Measurements from ENCODE around the gene CPT1C.

Gene CPT1C

DNA sequence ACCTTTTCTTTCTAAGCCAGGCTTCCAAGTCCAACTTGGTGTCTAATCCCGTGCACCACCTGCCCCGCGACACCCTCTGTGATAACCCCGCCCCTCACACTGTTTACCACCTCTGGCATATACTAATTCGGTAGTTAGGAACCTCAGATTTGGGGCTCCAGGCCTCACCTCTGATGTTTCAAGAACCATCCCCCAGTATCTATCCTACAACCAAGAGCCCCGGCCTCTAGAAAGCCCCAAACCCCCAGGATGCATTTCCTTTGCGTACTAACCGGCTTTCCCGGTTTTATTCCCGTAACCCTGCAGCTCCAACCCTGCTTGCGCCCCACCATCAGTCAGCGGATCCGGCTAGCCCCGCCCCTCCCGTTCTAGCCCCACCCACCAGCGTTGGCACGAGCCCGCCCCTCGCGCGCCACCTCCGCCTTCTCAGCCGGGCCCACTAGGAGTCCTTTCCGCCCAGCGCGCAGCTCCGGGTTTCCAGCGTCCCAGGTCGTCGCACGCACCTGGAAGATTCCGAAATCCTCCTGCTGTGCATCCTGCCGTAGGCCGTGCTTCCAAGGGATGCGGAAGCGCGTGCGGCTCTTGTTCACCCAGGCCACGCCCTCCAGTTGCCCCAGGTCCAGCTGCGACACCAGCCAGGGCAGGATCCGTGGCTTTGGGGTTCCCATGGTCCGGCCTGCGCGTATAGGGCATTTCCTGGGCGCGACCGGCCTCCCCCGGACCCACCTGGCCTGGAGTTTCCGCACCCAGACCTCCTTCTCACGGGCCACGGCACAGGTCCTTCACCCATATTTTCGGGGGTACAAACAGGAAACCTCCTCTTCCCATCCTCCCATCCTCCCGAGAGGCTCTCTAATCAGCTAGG, 26.5 kb upstream of the CPT1C start:
- DNase-seq: peak; percentile 74
- Histone ChIP-seq H3K27me3 (replicated peaks) (no peaks in the 10 kb centered on the region), H3K36me3 (replicated peaks) (peaks cover 34% of the 10 kb centered on the region), H3K4me3 (ENCODE audit: low read depth, low read length) (peak overlapping the region; percentile 92), H3K27ac (peak overlapping the region; percentile 24)
- in situ Hi-C loops (cut with HindIII; ENCODE audit: low pct_ligation_motif_present, low sequenced_read_pairs): no loop called here
- TF ChIP-seq, protein P1, sequence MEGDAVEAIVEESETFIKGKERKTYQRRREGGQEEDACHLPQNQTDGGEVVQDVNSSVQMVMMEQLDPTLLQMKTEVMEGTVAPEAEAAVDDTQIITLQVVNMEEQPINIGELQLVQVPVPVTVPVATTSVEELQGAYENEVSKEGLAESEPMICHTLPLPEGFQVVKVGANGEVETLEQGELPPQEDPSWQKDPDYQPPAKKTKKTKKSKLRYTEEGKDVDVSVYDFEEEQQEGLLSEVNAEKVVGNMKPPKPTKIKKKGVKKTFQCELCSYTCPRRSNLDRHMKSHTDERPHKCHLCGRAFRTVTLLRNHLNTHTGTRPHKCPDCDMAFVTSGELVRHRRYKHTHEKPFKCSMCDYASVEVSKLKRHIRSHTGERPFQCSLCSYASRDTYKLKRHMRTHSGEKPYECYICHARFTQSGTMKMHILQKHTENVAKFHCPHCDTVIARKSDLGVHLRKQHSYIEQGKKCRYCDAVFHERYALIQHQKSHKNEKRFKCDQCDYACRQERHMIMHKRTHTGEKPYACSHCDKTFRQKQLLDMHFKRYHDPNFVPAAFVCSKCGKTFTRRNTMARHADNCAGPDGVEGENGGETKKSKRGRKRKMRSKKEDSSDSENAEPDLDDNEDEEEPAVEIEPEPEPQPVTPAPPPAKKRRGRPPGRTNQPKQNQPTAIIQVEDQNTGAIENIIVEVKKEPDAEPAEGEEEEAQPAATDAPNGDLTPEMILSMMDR (IDR thresholded peaks at IDR 0.05; ENCODE audit: low read depth, low read length, missing control alignments): peak; percentile 21

DNA sequence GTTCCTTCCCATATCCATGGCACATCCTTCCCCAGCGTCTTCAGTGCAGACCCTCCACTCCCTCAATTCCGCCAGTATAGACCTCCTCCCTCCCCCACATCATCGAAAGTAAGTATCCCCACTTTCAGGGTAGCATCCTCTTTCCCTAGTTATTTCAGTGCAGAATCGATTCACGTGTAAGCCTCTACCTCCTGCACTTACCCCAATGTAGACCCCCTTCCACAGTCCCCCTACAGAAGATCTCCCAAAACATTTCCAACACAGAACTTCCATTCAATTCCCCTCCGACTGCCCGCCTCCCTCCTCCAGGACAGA, 25.9 kb upstream of the CPT1C start:
- TF ChIP-seq, protein P1 (IDR thresholded peaks at IDR 0.05; ENCODE audit: low read depth, low read length, missing control alignments): no peak
- peak overlapping the region; percentile 23 for H3K27ac ChIP-seq
- DNase-seq: no peak
- in situ Hi-C loops (cut with HindIII; ENCODE audit: low pct_ligation_motif_present, low sequenced_read_pairs): no loop called here
- no peaks in the 10 kb centered on the region for H3K27me3 ChIP-seq (replicated peaks)
- H3K36me3 ChIP-seq (replicated peaks): peaks cover 29% of the 10 kb centered on the region
- H3K4me3 ChIP-seq (ENCODE audit: low read depth, low read length): peak overlapping the region; percentile 92

DNA sequence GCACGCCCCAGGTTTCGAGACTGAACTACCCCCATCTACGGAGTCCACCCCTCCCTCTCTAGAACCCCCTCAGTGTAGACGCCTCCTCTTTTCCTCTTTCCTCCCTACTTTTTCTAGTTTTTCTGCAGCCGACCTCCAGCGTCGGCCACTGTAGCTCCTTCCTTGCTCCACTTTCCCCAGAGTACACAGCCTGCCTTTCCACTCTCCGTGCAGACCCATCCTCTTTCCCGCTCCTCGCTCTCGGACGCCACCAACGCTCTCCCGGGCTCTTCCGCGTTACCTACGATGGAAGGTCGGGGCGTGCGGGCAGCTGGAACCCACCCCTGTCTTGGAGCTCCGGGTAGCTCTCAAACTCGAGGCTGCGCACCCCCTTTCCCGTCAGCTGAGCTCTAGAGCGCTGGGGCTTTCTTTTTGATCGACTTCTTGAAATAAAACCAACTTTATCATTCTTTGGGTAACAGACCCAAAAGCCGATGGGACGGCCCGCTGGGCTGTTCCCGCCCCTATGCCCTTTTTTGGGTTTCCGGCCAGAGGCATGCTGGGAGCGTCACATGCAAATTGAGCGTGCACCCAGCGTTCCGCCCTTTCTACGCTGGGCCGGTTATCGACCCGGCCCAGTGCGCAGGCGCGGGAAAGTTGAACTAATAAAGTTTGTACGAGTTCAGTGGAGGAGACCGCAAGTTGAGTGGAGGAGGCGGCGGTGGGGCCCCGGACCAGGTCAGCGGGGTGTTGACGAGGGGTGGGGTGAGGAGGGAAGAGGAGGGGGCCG, 25.4 kb upstream of the CPT1C start, which contains the start of the genes BCL2L12 and IRF3:
Gene BCL2L12, plus strand, starts transcription at position 583 of the 769 bp plus-strand sequence. CDS start 760 bp downstream, outside the sequence.
Gene IRF3, minus strand, starts transcription at position 507 of the 769 bp plus-strand sequence. CDS start 1,019 bp downstream, outside the sequence.
- Histone ChIP-seq H3K27ac (peak within 1 kb of the TSS; percentile 26), H3K36me3 (replicated peaks) (peaks cover 23% of the 10 kb centered on the region), H3K4me3 (ENCODE audit: low read depth, low read length) (peak within 1 kb of the TSS; percentile 92), H3K27me3 (replicated peaks) (no peaks in the 10 kb centered on the region)
- TF ChIP-seq, protein P1 (IDR thresholded peaks at IDR 0.05; ENCODE audit: low read depth, low read length, missing control alignments): no peak
- in situ Hi-C loops (cut with HindIII; ENCODE audit: low pct_ligation_motif_present, low sequenced_read_pairs): no loop called here
- peak; percentile 95 for DNase-seq

DNA sequence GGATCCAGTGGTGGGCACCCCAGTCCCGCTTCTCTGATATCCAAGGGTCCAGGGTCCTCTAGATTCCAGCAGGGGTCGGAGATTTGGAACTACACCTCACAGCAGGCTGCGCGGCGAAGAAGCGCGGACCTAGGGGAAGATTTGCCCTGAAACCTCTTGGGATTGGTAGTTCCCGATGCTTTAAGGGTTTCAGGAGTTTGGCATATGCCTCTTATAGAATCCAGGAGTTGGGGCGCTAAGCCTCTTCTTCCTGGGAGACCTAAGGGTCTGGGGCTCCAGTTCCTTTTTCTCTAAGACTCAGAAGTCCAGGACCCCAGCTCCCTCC, 24.8 kb upstream of the CPT1C start:
- Histone ChIP-seq H3K36me3 (replicated peaks) (peaks cover 20% of the 10 kb centered on the region), H3K27ac (peak overlapping the region; percentile 26), H3K4me3 (ENCODE audit: low read depth, low read length) (peak overlapping the region; percentile 92), H3K27me3 (replicated peaks) (no peaks in the 10 kb centered on the region)
- DNase-seq: no peak
- TF ChIP-seq, protein P1 (IDR thresholded peaks at IDR 0.05; ENCODE audit: low read depth, low read length, missing control alignments): peak; percentile 29
- in situ Hi-C loops (cut with HindIII; ENCODE audit: low pct_ligation_motif_present, low sequenced_read_pairs): no loop called here

DNA sequence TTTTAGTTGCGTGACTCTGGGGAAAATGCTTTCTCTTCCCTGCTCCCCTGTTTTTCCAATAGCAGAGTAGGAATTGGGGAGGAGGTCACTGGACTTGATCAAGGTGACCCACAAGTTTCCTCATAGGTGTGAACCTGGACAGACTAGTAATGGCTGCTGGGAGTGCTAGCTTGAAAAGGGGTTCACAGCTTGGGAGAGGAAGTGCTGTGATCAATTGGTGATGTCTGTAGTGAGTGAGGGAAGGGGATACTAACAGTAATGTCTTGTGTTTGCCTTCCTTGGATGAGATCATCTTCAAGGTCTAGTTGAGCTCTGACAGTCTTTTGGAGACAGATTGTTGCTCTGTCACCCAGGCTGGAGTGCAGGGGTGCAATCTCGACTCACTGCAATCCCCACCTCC, 23.4 kb upstream of the CPT1C start:
- peaks cover 7% of the 10 kb centered on the region for H3K36me3 ChIP-seq (replicated peaks)
- H3K4me3 ChIP-seq (ENCODE audit: low read depth, low read length): no peak overlapping the region
- no peak for DNase-seq
- TF ChIP-seq, protein P1 (IDR thresholded peaks at IDR 0.05; ENCODE audit: low read depth, low read length, missing control alignments): no peak
- no peaks in the 10 kb centered on the region for H3K27me3 ChIP-seq (replicated peaks)
- H3K27ac ChIP-seq: no peak overlapping the region
- in situ Hi-C loops (cut with HindIII; ENCODE audit: low pct_ligation_motif_present, low sequenced_read_pairs): no loop called here
